ENCODE results near the gene AGPS.

The AGPS gene

GRCh38 chr2:177392373-177393202, at the start of gene AGPS:
Gene AGPS, plus strand, starts transcription at chr2:177392773. Its CDS starts 17 bp downstream, at chr2:177392790.
- H3K9me3 ChIP-seq (ENCODE audit: control insufficient read depth, insufficient read depth, low read length): no peaks in the 10 kb centered on the region
- H3K4me2 ChIP-seq (ENCODE audit: low read length): peak within 1 kb of the TSS; percentile 90
- H3K4me1 ChIP-seq (ENCODE audit: control insufficient read depth, low read length): peaks cover 26% of the 10 kb centered on the region
- H3K4me3 ChIP-seq (ENCODE audit: low read length): peak within 1 kb of the TSS; percentile 94
- no peaks in the 10 kb centered on the region; the same call in 1 of the 2 replicates for H4K20me1 ChIP-seq (ENCODE audit: control insufficient read depth, insufficient read depth, low read depth, low read length)
- H3K36me3 ChIP-seq (ENCODE audit: control insufficient read depth, low read length): peaks cover 4% of the 10 kb centered on the region; the same call in 1 of the 2 replicates
- H3K27me3 ChIP-seq (ENCODE audit: control insufficient read depth, low read length): no peaks in the 10 kb centered on the region
- H3K9me2 ChIP-seq (replicated peaks; ENCODE audit: control insufficient read depth, low read length): no peaks in the 10 kb centered on the region
- TF ChIP-seq, protein P1, sequence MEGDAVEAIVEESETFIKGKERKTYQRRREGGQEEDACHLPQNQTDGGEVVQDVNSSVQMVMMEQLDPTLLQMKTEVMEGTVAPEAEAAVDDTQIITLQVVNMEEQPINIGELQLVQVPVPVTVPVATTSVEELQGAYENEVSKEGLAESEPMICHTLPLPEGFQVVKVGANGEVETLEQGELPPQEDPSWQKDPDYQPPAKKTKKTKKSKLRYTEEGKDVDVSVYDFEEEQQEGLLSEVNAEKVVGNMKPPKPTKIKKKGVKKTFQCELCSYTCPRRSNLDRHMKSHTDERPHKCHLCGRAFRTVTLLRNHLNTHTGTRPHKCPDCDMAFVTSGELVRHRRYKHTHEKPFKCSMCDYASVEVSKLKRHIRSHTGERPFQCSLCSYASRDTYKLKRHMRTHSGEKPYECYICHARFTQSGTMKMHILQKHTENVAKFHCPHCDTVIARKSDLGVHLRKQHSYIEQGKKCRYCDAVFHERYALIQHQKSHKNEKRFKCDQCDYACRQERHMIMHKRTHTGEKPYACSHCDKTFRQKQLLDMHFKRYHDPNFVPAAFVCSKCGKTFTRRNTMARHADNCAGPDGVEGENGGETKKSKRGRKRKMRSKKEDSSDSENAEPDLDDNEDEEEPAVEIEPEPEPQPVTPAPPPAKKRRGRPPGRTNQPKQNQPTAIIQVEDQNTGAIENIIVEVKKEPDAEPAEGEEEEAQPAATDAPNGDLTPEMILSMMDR (IDR thresholded peaks at IDR 0.05; ENCODE audit: low read depth, low read length, poor library complexity, severe bottlenecking): no peak
- no peak for TF ChIP-seq EZH2phosphoT487 (IDR thresholded peaks at IDR 0.05; ENCODE audit: borderline replicate concordance, low read length)
- H3K79me2 ChIP-seq (ENCODE audit: control insufficient read depth, low read length): peaks cover 57% of the 10 kb centered on the region
- H3F3A ChIP-seq (ENCODE audit: control insufficient read depth, insufficient read depth): 0 out of 2 replicates have a peak, but pooled peaks cover 3% of the 10 kb centered on the region
- H3K27ac ChIP-seq (ENCODE audit: low read depth, low read length): no peak within 1 kb of the TSS

DNA sequence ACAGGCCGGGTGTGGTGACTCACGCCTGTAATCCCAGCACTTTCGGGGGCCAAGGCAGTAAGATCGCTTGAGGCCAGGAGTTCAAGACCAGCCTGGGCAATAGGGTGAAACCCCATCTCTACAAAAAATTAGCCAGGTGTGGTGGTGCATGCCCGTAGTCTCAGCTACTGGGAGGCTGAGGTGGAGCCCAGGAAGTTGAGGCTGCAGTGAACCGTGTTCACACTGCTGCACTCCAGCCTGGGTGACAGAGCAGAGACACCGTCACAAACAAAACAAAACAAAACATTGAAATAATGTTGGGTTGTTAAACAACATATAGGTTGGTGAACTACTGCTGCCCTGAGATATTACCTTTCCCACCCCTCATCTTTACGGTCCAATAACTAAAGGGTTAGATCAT, 48.8 kb upstream of the AGPS start:
- Histone ChIP-seq H3F3A (ENCODE audit: control insufficient read depth, insufficient read depth) (no peaks in the 10 kb centered on the region), H3K79me2 (ENCODE audit: control insufficient read depth, low read length) (no peaks in the 10 kb centered on the region), H3K36me3 (ENCODE audit: control insufficient read depth, low read length) (no peaks in the 10 kb centered on the region), H3K4me2 (ENCODE audit: low read length) (no peak overlapping the region), H4K20me1 (ENCODE audit: control insufficient read depth, insufficient read depth, low read depth, low read length) (no peaks in the 10 kb centered on the region), H3K9me3 (ENCODE audit: control insufficient read depth, insufficient read depth, low read length) (no peaks in the 10 kb centered on the region), H3K9me2 (replicated peaks; ENCODE audit: control insufficient read depth, low read length) (no peaks in the 10 kb centered on the region), H3K27ac (ENCODE audit: low read depth, low read length) (no peak overlapping the region), H3K4me1 (ENCODE audit: control insufficient read depth, low read length) (no peaks in the 10 kb centered on the region), H3K4me3 (ENCODE audit: low read length) (no peak overlapping the region), H3K27me3 (ENCODE audit: control insufficient read depth, low read length) (no peaks in the 10 kb centered on the region)
- no peak for TF ChIP-seq EZH2phosphoT487 (IDR thresholded peaks at IDR 0.05; ENCODE audit: borderline replicate concordance, low read length)
- TF ChIP-seq, protein P1 (IDR thresholded peaks at IDR 0.05; ENCODE audit: low read depth, low read length, poor library complexity, severe bottlenecking): no peak

GRCh38 chr2:177344316-177344715, 48.3 kb upstream of the AGPS start:
- Histone ChIP-seq H3K9me2 (replicated peaks; ENCODE audit: control insufficient read depth, low read length) (no peaks in the 10 kb centered on the region), H3K4me1 (ENCODE audit: control insufficient read depth, low read length) (no peaks in the 10 kb centered on the region), H3K27me3 (ENCODE audit: control insufficient read depth, low read length) (no peaks in the 10 kb centered on the region), H3K4me2 (ENCODE audit: low read length) (no peak overlapping the region), H4K20me1 (ENCODE audit: control insufficient read depth, insufficient read depth, low read depth, low read length) (no peaks in the 10 kb centered on the region), H3K36me3 (ENCODE audit: control insufficient read depth, low read length) (no peaks in the 10 kb centered on the region), H3K79me2 (ENCODE audit: control insufficient read depth, low read length) (no peaks in the 10 kb centered on the region), H3K4me3 (ENCODE audit: low read length) (no peak overlapping the region), H3K27ac (ENCODE audit: low read depth, low read length) (no peak overlapping the region), H3F3A (ENCODE audit: control insufficient read depth, insufficient read depth) (no peaks in the 10 kb centered on the region), H3K9me3 (ENCODE audit: control insufficient read depth, insufficient read depth, low read length) (peaks cover under 1% of the 10 kb centered on the region; the same call in 1 of the 2 replicates)
- TF ChIP-seq, protein P1 (IDR thresholded peaks at IDR 0.05; ENCODE audit: low read depth, low read length, poor library complexity, severe bottlenecking): no peak
- TF ChIP-seq EZH2phosphoT487 (IDR thresholded peaks at IDR 0.05; ENCODE audit: borderline replicate concordance, low read length): no peak
